Effector CD4-positive, alpha-beta T cell (primary cell): ENCODE results near the gene BCL2.

Experiments used
- DNase-seq: peaks from one replicate; pipeline ENCODE4 v3.0.0-alpha.2; 2020

The BCL2 gene

DNA sequence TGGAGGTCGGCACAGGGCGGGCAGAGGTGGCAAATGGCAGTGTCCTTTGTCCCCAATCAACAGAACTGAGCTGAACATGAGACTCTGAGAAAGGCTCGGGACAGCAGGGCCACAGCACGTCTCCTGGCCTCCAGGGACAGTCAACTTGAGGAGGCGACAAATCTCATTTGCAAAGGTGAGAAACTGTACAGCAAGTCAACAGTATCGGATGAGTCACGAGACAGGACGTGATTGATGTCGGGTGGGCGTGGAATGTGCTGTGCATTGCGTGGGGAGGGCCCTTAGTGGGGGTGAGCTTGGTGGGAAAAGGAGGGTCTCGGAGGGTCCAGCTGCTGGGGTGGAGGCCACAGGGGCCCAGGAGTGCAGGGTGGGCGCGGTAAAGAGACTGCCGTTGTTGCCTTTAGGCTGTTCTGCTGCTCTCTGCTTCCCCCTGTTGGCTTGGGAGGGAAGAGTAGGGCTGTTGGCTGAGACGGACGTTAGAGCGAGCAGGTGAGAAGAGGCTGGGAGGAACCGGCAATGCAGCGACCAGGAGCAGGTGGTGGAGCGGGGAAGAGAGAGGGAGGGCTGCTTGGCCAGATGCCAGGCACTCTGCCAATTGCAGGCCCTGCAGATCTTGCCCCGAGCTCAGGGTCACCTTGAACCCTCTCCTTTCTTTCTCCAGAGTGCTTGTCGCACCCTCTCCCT is 164.3 kb downstream of the BCL2 start:
- DNase-seq: peak; percentile 72

DNA sequence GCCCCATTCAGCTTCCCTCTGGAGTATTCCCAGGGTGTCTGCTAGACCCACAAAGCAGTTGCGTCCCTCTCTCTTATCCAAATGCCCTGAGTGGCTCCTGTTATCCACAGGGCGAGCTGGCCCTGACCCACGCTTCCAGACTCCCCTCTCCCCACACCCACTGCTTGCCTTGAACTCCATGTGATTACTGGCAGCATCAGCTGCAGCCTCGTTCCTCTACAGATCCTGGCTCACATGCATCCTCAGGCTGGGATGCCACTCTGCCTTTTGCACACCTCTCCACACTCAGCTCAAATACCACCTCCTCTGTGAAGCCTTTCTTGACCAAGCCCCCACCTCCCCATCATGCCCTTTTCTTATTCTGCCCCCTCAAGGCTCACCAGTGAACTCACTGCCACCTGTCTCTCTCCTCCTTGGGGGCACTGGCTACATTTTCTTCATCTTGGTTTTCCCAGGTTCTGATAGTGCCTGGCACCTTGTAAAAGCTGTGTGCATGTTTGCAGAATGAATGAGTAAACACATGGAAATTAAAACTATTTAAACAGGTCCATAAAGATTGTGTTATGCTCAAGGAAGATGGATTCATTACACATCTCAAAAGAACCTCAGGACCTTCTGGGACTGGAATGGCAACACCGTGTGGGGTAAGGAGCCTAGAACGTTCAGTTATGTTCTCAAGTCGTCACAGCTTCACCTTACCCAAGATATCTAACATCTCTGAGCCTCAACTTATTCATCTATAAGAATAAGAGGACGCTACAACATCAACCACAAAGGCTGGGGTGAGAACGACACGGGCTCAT is 165.0 kb downstream of the BCL2 start:
- DNase-seq: no peak

DNA sequence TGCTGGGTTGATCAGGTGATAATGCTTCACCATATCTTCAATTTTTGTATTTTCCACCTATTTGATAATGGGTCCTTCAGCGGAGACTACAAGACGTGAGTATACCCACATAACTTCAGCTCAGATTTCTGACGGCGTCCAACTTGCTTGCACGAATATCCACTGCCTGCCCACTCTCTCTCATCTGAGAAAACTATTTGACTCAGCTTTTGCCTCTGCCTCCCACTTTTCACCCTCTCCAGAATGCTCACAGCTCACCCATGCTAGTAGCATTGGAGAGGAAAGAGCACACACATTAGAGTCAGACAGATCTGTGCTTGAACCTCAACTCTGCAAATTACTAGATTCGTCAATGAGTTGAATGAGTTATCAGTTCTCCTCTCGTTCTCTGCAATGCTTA is 166.8 kb downstream of the BCL2 start:
- DNase-seq: no peak

DNA sequence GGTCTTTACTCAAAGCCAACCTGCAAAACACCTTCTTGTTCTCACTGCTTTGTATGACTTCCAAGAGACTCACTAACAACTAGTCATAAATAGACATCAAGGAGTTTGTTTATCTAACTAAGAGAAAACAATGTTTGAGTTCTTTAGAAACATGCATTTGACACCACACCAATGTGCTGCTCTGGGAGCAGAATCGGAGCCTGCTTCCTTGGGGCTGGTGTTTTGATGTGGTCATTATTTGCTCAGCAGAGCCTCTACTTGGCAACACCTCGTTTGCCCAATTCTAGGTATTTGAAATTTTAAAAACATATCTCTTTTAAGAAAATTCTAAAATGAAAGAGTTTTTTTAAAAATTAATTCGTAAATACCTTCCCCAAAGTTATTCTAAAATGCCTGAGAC is 167.5 kb downstream of the BCL2 start:
- DNase-seq: no peak

DNA sequence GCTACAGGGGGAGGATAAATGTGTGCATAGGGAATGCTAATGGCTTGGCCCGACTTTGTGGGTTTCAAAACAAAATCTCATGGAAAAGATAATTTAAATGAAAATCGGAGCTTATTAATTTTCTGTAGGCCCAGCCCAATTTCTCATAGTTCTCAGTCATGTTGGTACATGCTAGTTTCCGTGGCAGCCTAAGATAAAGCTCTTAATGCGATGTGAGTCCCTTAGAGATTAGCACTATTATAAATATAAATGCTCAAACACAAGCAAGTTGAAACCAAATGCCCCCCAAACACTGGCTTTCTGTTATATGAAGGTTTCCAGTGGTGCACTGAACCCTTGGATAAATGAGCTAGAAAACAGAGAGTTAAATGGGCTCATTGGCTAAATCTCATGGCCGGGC is 168.0 kb downstream of the BCL2 start:
- DNase-seq: no peak

DNA sequence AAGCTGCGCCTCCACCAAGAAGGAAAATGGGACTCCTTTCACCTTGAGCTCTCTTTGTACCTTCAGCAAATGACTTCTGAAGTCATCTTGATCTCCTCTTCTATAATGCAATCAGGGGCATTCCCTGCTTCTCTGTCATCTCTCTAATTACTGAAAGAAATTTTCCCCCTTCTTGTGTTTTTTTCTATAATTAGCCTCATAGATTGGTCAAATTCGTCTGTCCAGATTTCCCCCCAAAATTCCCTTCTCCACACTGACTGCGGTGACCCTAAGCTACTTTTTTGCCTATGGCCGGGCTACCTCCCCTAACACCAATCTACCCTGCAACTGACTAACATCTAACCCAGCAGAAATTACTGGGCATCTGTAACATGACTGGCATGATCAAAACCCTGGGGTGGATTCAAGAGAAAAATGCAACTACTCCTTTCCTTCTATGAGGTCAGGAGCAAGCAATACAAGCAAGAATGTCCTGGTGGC is 168.6 kb downstream of the BCL2 start:
- no peak for DNase-seq

DNA sequence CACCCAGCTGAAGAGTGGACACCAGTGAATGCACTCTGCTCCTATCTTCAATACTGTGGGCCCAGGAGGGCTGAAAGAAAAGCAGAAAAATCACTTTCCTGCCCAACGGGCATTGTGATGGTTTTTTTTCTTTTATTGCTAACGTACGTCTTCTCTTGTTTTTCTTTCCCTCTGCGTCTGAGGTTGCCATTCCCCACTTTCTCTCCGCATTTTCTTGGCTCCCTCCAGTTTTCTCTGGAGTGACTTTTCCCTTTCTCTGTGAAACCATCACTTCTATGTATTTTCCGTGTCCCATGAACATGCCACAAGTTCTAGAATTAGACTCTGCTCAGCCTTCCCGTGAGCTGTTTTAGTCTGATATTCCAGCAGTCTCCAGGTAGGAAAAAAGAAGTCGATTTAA is 169.2 kb downstream of the BCL2 start:
- no peak for DNase-seq

DNA sequence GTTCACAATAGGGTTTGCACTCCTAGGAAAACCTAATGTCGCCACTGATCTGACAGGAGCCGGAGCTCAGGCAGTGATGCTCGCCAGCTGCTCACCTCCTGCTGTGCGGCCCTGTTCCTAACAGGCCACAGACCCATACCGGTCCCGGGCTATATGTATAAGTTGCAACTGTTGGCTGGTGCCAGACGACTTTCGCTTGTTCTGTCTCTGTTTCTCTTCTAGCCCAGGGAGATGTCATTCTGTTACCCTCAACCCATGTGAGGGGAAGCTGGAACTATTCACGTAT is 170.3 kb downstream of the BCL2 start:
- no peak for DNase-seq

DNA sequence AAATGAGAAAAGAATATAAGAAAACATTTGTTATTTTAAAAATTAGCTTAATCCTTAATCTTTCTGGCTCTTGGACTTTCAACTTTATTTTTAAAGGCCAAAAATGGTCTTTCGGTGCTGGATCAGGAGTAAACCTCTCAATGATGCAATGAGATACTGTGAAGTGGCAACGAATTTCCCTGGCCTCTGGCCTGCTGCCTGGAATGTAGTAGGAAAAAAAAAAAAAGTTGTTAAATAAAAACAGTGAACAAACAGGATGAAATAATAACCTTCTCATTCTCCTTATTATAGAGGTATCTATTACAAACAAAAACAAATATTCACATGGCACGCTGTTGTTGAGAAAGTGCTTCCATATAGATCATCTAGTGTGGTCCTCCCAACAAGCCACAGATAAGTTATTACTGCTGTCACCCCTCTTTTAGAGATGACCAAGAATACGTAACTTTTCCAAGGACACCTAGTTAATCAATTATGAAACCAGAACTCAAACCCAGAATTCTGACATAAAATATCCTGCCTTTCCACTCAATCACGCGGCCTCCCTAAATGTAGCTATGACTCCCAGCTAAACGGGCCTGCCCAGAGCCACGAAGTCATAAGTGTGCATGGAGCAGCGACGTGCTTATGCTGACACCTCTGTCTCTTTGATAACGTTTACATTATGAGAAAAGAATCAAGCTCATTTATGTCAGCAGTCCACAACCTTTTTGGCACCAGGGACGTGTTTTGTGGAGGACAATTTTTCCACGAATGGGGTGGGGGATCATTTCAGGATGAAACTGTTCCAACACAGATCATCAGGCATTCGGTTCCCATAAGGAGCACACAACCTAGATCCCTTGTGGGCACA is 170.9 kb downstream of the BCL2 start:
- no peak for DNase-seq

DNA sequence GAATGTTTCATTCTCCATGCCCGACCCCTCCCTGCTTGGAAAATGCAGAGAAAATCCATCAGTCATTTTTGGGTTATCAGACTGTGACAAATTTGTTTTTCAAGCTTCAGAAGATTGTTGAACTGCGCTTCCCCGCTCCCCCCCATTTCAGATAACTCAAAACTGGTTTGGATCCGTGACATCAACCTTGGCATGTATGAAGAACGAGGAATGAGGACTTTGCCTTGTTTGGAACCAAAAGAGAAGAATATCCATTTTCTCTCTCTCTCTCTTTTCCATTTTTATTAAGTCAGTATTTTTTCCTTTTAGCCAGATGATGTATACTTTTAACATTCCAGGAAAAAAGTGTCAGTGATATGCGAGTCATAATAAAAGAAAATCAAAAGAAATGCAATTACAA is 171.6 kb downstream of the BCL2 start:
- DNase-seq: no peak

DNA sequence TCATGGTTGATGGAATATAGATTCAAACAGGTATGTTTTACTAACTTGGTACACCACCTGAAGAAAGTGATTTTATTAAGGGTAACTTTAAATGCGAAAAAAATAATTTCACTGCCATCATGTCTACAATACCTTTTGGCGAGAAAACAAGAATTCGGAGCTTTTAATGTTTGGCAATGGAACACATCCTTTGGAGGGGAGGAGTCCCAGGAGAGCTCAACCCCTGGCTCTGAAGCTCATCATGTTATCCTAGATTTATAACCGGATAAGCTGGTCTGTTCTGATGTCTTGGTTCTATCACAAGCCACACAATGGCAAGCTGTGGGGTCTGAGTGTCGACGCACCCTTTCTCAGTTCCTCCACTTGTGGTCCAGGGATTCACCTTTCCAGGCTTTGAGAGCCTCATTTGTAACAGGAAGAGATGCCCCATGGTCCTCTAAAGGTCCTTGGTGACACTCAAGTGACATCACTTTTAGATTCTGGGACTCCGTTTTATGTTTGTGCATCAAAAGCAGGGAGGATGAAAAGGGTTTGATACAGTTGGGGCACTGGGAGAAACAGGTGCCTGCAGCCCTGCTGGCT is 172.7 kb downstream of the BCL2 start:
- no peak for DNase-seq

DNA sequence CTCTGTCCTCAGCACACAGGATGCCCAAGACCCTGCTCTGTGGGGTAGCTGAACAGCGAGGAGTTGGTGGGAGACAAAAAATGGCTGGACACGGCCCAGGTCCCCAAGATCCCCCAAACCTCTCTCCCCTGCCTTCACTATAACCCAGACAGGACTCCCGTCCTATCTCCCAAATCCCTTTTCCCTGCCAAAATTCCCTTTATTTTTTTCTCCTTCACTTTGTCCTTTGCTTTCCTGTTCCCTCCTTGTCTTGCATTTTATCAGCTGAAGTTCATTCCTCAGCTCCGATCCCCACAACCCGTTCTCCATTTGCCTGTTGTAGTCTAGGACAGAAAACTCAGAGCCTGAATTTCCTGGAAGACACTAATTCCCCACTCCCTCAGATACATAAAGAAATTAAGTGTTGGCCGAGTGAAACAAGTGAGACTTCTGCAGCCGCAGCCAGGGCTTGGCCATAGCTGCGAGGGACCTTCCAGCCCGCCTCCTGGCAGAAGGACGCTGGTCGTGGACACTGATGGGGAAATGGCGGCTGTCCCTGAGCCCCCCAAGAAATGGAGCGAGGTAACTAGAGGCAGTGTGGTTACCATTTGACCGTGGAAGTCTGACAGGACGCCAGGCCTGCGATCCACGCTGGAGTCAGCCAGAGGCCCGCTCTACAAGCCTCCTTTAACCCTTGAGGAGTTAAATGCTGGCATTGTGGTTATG is 173.6 kb downstream of the BCL2 start:
- no peak for DNase-seq

DNA sequence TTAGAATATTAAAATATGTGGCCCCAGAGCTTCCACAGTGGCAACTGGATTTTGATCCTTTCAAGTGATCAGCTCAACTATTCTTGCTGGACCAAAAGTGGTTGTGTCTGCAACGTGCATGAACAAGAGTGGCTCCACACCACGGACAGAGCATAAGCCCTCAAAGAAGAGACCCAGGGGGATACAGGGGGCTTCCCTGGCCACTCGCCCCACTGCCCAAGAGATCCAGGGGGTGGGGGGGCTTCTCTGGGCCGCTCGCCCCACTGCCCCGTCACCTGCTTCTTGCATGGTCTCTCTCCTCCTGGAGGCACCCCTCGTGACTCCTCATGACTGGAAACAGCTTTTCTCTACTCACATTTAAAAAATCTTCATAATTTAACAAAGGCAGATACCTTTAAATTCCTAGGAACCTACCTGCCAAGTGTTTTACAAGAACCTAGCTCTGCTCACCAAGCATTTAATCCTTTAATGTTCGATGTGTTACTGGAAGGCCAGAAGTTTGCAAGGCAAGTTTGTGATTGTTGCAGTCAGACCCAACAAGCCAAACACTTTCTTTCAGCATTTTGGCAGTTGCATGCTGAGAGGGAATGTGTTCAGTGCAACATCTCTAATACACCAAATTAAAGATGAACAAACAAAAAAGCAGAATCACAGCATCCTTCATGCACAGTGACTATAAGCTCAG is 174.3 kb downstream of the BCL2 start:
- no peak for DNase-seq

DNA sequence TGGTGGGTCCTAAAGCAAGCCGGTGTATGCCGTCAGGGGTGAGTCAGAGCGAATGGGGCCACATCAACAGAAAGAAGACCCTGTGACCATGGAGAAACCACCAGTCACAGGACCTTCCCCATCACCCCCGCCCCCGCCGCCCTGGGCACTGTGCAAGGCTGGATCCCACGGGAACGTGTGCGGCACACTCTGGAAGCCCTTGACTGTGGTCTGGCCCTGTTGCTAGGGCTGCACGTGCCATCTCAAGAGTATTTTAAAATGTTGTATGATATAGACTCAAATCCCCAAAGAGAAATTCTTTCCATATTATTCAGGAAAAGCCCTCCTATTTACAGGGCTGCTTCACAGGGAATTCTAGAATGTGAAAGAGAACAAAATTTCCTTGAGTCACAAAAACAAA is 174.8 kb downstream of the BCL2 start:
- DNase-seq: no peak

DNA sequence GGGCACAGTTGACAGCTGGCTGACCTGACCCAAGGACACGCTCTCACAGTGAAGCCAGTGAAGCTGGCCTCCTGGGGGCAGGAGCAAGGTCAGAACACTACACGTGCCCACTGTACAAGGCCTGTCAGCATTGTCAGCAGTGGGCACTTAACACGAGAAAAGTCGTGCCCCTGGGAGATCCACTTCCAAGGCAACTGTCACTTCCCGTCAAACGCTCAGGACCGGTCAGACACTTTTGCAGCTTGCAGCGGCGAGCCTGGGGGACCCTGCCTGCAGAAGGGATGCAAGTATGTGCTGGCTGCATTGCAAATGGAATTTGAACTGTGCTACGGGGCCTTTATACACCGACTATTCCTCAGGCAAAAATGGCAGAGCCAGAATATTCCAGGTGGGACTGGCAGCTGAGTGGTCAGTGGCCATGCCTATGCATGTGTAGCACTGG is 176.2 kb downstream of the BCL2 start:
- DNase-seq: no peak

DNA sequence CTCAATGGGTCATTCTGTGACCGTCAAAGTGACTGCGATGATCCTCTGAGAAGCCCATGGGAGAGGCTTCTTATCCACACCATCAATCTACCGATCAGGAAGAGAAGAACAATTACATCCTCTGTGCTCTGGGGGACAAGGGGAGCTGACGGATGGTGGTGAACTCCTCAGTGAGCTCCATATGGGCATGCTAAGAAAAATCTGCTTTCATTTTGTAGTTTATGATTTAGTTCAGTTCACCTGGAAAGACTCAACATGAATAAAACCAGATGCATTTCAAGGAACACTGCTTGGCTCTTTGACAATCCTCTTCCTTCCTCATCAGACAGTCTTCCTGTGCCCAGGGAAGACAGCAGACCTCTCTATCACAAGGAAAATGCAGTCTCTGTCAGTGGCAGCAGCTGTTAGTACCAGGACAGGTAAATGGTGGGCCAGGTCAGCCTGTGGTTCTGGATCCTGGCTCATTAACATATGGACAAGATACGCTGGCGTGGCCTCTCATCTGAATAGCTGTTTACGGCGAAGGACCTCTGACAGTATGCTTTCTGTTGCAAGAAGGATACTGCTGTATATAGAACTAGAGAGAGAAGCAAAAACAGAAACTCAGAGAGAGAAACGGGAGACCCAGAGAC is 176.9 kb downstream of the BCL2 start:
- DNase-seq: no peak

DNA sequence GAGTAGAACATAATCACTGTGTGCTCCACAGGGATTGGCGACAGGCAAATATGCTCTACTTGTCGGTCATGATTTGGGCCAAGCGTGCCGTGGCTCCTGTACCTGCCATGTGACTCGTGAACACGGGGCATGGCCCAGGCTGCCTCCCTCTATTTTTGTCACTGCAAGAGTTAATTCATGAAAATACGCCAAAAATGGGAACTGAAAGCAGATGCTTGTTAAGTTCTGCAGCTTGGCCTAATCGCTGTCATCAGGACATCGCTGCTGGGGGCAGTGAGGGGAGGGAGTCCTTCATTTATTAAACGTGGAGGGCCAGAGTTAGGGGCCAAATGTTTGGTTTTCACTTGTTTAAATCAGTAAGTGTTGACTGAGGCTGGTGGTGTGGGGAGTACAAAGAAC is 177.8 kb downstream of the BCL2 start:
- DNase-seq: no peak

DNA sequence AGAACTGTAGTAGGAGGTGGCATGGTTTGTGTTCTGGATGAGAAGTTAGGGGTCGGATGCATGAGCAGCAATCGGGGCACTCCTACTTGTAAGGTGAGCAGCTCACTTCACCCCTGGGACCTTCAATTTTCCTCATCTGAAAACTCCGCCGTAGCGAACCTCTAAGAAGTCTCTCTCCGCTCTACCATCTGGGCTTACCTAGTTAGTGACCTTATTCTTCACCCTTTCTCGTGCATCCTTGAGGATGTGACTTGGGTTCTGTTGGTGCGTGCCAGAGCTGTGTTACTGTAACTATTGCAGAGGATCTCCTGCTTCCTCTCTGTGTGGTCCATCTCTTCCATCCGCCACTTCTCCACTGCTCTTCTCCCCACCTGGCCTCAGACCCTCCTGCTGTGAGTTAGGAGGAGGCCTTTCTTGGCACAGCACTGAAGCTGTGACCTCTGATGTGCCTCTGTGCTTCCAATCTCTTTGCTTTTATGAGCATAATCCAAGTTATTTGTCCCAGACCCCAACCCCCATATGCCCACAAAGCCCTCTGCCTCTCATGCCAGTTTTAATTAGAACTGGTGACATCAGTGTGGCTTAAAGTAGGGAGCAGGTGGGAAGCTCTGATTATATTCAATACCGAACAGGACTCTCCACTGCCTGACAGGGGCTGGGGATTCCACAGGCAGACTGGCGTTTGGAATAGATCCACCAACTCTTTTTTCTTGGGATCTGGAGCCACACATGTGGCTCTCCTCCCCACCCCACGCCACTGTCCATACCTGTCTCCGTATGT is 178.4 kb downstream of the BCL2 start:
- DNase-seq: no peak

DNA sequence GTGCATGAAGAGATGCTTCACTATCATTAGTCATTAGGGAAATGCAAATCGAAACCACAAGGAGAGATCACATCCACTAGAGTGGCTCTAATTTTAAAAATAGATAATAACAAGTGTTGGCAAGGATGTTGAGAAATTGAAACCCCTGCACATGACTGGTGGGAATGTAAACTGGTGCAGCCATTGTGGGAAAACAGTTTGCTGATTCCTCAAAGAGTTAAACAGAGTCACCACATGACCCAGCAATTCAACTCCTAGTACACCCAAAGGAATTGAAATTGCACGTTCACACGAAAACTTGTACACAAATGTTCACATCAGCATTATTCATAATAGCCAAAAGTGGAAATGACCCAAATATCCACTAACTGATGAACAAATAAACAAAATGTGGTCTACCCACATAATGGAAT is 179.5 kb downstream of the BCL2 start:
- no peak for DNase-seq
